ENCODE measurements around the gene POLA1. TPM values are rescaled to one million over a fixed set of nuclear protein-coding genes. Genes with fewer than 3 reads are reported as not detected.
"Not testable (repeated sequence)": the region's sequence is repeated elsewhere in the genome, so short reads cannot be mapped to it uniquely, and the experiment has no call there.

The POLA1 gene
- total RNA-seq, 2 donors from 2014 or later, result 7.9 to 19.6 TPM

DNA sequence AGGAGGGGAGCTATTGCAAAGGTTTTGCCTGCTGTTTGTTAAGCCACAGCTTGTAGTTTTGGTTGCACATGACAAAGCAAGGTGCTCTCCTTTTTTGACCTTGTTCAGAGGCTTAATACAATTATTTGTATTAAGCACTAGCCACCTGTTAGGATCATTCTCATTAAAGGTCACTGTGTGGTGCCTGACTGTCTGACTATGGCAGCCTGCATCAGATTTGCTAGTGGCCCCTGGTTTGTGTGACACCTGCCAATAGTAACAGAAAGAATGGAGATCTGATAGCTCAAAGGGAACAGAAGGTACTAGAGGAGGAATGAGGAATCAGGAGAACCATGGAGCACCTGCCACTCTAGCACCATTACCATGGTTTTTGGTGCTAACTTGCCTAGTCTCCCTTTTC is 102.5 kb downstream of the POLA1 start:
- no peaks in the 10 kb centered on the region for H3K27me3 ChIP-seq
- DNase-seq, result no peak
- no peak overlapping the region for H3K9ac ChIP-seq (ENCODE audit: low read depth in 2 of 2, low read length in 2 of 2)
- H3K9me3 ChIP-seq, result no peaks in the 10 kb centered on the region
- intact Hi-C loops (cut with DNase I), result no loop called here
- no peaks in the 10 kb centered on the region for H3K36me3 ChIP-seq
- no peaks in the 10 kb centered on the region for H3K4me1 ChIP-seq
- H3K4me3 ChIP-seq, result no peak overlapping the region
- TF ChIP-seq, protein P1, sequence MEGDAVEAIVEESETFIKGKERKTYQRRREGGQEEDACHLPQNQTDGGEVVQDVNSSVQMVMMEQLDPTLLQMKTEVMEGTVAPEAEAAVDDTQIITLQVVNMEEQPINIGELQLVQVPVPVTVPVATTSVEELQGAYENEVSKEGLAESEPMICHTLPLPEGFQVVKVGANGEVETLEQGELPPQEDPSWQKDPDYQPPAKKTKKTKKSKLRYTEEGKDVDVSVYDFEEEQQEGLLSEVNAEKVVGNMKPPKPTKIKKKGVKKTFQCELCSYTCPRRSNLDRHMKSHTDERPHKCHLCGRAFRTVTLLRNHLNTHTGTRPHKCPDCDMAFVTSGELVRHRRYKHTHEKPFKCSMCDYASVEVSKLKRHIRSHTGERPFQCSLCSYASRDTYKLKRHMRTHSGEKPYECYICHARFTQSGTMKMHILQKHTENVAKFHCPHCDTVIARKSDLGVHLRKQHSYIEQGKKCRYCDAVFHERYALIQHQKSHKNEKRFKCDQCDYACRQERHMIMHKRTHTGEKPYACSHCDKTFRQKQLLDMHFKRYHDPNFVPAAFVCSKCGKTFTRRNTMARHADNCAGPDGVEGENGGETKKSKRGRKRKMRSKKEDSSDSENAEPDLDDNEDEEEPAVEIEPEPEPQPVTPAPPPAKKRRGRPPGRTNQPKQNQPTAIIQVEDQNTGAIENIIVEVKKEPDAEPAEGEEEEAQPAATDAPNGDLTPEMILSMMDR (IDR thresholded peaks at IDR 0.05), result no peak
- no peak overlapping the region for H3K27ac ChIP-seq

DNA sequence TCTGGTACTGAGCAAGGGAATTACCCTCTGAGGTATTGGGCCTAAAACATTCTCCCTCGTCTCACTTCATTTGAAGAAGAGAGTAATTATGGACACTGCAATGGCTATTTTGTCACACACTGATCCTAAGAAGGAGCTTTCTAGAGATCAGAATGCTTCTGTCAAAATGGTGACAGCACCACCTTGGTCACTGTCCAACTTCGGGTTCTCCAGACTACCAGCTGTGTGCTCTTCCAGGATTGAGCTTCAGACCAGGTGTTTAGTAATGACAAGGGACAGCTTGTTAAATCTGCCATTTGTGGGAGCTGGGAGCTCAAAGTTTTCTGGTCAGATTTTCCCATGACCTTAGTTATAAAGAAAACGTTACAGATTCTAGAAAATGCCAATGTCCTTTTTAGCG is 105.4 kb downstream of the POLA1 start:
- TF ChIP-seq, protein P1 (IDR thresholded peaks at IDR 0.05), result no peak
- no peaks in the 10 kb centered on the region for H3K27me3 ChIP-seq
- no peaks in the 10 kb centered on the region for H3K9me3 ChIP-seq
- H3K4me3 ChIP-seq, result no peak overlapping the region
- H3K27ac ChIP-seq, result no peak overlapping the region
- no peak overlapping the region for H3K9ac ChIP-seq (ENCODE audit: low read depth in 2 of 2, low read length in 2 of 2)
- intact Hi-C loops (cut with DNase I), result no loop called here
- no peak for DNase-seq
- H3K4me1 ChIP-seq, result no peaks in the 10 kb centered on the region
- H3K36me3 ChIP-seq, result no peaks in the 10 kb centered on the region

DNA sequence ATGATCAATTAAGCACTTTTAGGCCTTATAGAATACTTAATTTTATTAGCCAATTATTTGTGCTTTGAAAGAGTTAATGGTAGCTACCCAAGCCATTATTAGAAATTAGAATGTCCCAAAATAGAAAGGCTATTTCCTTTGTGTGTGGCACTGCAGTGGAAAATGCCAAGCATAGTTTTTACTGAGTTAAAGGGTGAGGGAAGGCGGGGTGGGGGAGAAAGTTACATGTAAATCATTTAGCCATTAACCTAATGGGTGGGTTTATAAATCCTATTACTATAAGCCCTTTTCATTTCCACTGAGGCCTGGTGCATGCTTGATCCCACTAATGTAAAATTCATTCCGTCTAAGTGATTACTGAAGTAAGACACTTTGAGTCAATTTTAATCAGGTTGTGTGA is 105.8 kb downstream of the POLA1 start:
- H3K36me3 ChIP-seq, result no peaks in the 10 kb centered on the region
- TF ChIP-seq, protein P1 (IDR thresholded peaks at IDR 0.05), result no peak
- no peaks in the 10 kb centered on the region for H3K4me1 ChIP-seq
- H3K4me3 ChIP-seq, result no peak overlapping the region
- H3K9ac ChIP-seq (ENCODE audit: low read depth in 2 of 2, low read length in 2 of 2), result no peak overlapping the region
- no peaks in the 10 kb centered on the region for H3K9me3 ChIP-seq
- H3K27me3 ChIP-seq, result no peaks in the 10 kb centered on the region
- intact Hi-C loops (cut with DNase I), result no loop called here
- no peak overlapping the region for H3K27ac ChIP-seq
- no peak for DNase-seq

DNA sequence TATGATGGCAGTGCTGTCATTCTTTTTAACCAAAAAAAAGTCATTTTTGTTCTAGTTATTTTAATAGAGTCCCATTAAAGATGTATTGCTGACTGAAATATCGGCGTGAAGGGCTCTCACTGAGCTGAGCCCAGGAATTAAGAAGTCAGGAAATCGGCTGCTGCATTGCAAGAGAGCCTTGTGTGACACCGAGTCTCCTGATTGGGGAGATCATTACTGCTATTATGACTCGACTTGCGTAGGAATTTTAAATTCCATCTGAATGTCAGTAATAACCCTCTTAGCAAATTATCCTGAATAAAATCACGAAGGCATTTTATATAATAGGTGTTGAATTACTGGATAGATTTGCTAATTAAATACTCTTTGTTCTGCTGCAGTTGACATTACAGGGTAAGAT is 111.5 kb downstream of the POLA1 start:
- no peaks in the 10 kb centered on the region for H3K27me3 ChIP-seq
- intact Hi-C loops (cut with DNase I), result no loop called here
- TF ChIP-seq, protein P1 (IDR thresholded peaks at IDR 0.05), result no peak
- no peaks in the 10 kb centered on the region for H3K4me1 ChIP-seq
- H3K27ac ChIP-seq, result no peak overlapping the region
- DNase-seq, result no peak
- no peaks in the 10 kb centered on the region for H3K9me3 ChIP-seq
- H3K4me3 ChIP-seq, result no peak overlapping the region
- H3K36me3 ChIP-seq, result no peaks in the 10 kb centered on the region
- H3K9ac ChIP-seq (ENCODE audit: low read depth in 2 of 2, low read length in 2 of 2), result no peak overlapping the region

DNA sequence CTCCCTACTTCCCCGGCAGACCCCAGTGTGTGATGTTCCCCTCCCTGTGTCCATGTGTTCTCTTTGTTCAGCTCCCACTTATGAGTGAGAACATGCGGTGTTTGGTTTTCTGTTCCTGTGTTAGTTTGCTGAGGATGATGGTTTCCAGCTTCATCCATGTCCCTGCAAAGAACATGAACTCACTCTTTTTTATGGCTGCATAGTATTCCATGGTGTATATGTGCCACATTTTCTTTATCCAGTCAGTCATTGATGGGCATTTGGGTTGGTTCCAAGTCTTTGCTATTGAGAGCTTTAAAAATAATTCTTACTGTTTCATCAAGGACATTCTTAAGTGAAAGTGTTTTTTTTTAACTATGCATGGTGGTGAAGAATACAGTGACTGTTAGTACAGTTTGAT is 126.1 kb downstream of the POLA1 start:
- H3K9ac ChIP-seq (ENCODE audit: low read depth in 2 of 2, low read length in 2 of 2); H3K36me3 ChIP-seq; H3K4me1 ChIP-seq; H3K27ac ChIP-seq; DNase-seq; H3K27me3 ChIP-seq; H3K9me3 ChIP-seq; H3K4me3 ChIP-seq; intact Hi-C loops (cut with DNase I): not testable (repeated sequence)

DNA sequence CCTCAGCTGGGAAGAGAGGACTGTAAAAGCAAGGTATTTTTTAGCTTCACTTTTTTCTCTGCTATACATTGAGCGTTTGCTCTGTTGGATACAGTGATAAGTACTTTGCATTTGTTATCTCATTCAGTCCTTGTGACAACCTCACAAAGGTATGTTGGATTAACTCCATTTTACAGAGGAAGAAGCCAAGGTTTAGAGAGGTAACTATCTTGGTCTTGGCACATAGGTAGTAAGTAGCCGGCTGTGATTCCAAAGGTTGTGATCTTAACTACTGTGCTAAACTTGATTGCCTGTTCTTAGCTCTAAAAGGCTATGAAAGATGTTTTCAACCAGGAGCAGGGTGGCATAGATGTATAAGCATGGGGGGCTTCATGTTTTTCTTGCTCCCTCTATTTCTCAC is 134.4 kb downstream of the POLA1 start:
- no peaks in the 10 kb centered on the region for H3K27me3 ChIP-seq
- intact Hi-C loops (cut with DNase I), result no loop called here
- no peaks in the 10 kb centered on the region for H3K4me1 ChIP-seq
- no peak overlapping the region for H3K9ac ChIP-seq (ENCODE audit: low read depth in 2 of 2, low read length in 2 of 2)
- H3K4me3 ChIP-seq, result no peak overlapping the region
- DNase-seq, result no peak
- H3K27ac ChIP-seq, result no peak overlapping the region
- H3K9me3 ChIP-seq, result no peaks in the 10 kb centered on the region
- H3K36me3 ChIP-seq, result no peaks in the 10 kb centered on the region
- TF ChIP-seq, protein P1 (IDR thresholded peaks at IDR 0.05), result no peak

Measured in colonic mucosa (tissue), 4 donors.